Memory B cell (primary cell): ENCODE data around the gene SAMD8.
"Not testable (repeated sequence)": the region's sequence is repeated elsewhere in the genome, so short reads cannot be mapped to it uniquely, and the experiment has no call there.

Source experiments
- ATAC-seq: fragments of 150-1000 bp; cut with Tn5 transposase; 2 replicates; pipeline ENCODE4 v1.10.0; 2021; ENCODE audit warnings: low read depth, mild to moderate bottlenecking, moderate library complexity
- DNase-seq, 2 donors: peaks; one replicate each; pipeline ENCODE4 v3.0.0; 2022; ENCODE audit warnings: low spot score in 2 of 2
- H3K27ac Mint-ChIP-seq: one replicate; pipeline ENCODE4 v1.8.0; 2022; ENCODE audit warnings: mild to moderate bottlenecking, moderate library complexity, mixed read lengths
- H3K27me3 Mint-ChIP-seq: one replicate; pipeline ENCODE4 v1.8.0; 2022; ENCODE audit warnings: mixed read lengths
- H3K36me3 Mint-ChIP-seq: one replicate; pipeline ENCODE4 v1.8.0; 2022; ENCODE audit warnings: mild to moderate bottlenecking, mixed read lengths
- H3K4me1 Mint-ChIP-seq: one replicate; pipeline ENCODE4 v1.8.0; 2022; ENCODE audit warnings: mixed read lengths
- H3K4me3 Mint-ChIP-seq: one replicate; pipeline ENCODE4 v1.8.0; 2022; ENCODE audit warnings: mild to moderate bottlenecking, moderate library complexity, mixed read lengths
- H3K9me3 Mint-ChIP-seq: one replicate; pipeline ENCODE4 v1.8.0; 2022; ENCODE audit warnings: mixed read lengths

The SAMD8 gene

GRCh38 chr10:75166623-75166972, 55.1 kb downstream of the SAMD8 start:
- Mint-ChIP-seq H3K4me1 (peaks cover 11% of the 10 kb centered on the region), H3K36me3 (peaks cover 10% of the 10 kb centered on the region), H3K27me3 (no peaks in the 10 kb centered on the region), H3K4me3 (no peak overlapping the region), H3K27ac (peak overlapping the region; percentile 68), H3K9me3 (no peaks in the 10 kb centered on the region)
- ATAC-seq: no peak
- no peak for DNase-seq

GRCh38 chr10:75168275-75168674, 56.8 kb downstream of the SAMD8 start:
- H3K27ac Mint-ChIP-seq: no peak overlapping the region
- peaks cover 10% of the 10 kb centered on the region for H3K4me1 Mint-ChIP-seq
- no peaks in the 10 kb centered on the region for H3K9me3 Mint-ChIP-seq
- DNase-seq (no peak), ATAC-seq (no peak)
- no peaks in the 10 kb centered on the region for H3K27me3 Mint-ChIP-seq
- no peak overlapping the region for H3K4me3 Mint-ChIP-seq
- H3K36me3 Mint-ChIP-seq: peaks cover 9% of the 10 kb centered on the region

GRCh38 chr10:75170215-75170614, 58.8 kb downstream of the SAMD8 start:
- H3K27me3 Mint-ChIP-seq: no peaks in the 10 kb centered on the region
- no peaks in the 10 kb centered on the region for H3K9me3 Mint-ChIP-seq
- peaks cover 8% of the 10 kb centered on the region for H3K4me1 Mint-ChIP-seq
- ATAC-seq (no peak), DNase-seq (no peak)
- no peak overlapping the region for H3K4me3 Mint-ChIP-seq
- no peak overlapping the region for H3K27ac Mint-ChIP-seq
- H3K36me3 Mint-ChIP-seq: peaks cover 7% of the 10 kb centered on the region

- no peak overlapping the region for H3K4me3 Mint-ChIP-seq
- no peak for ATAC-seq
- no peaks in the 10 kb centered on the region for H3K27me3 Mint-ChIP-seq
- no peak for DNase-seq
- peaks cover 11% of the 10 kb centered on the region for H3K36me3 Mint-ChIP-seq
- H3K27ac Mint-ChIP-seq: no peak overlapping the region
- H3K4me1 Mint-ChIP-seq: no peaks in the 10 kb centered on the region
- no peaks in the 10 kb centered on the region for H3K9me3 Mint-ChIP-seq
Observed at GRCh38 chr10:75175046-75175445, 63.6 kb downstream of the SAMD8 start.

GRCh38 chr10:75176046-75176445, 64.6 kb downstream of the SAMD8 start:
- ATAC-seq (no peak), DNase-seq (no peak)
- no peaks in the 10 kb centered on the region for H3K9me3 Mint-ChIP-seq
- H3K4me1 Mint-ChIP-seq: no peaks in the 10 kb centered on the region
- no peak overlapping the region for H3K4me3 Mint-ChIP-seq
- no peaks in the 10 kb centered on the region for H3K27me3 Mint-ChIP-seq
- peaks cover 9% of the 10 kb centered on the region for H3K36me3 Mint-ChIP-seq
- no peak overlapping the region for H3K27ac Mint-ChIP-seq

- Mint-ChIP-seq H3K9me3 (no peaks in the 10 kb centered on the region), H3K27ac (no peak overlapping the region), H3K27me3 (no peaks in the 10 kb centered on the region), H3K4me1 (no peaks in the 10 kb centered on the region), H3K4me3 (no peak overlapping the region), H3K36me3 (peaks cover 9% of the 10 kb centered on the region)
- DNase-seq: no peak
- ATAC-seq: no peak
Observed at GRCh38 chr10:75176736-75177135, 65.3 kb downstream of the SAMD8 start.

GRCh38 chr10:75179657-75180177, 68.3 kb downstream of the SAMD8 start:
- no peak overlapping the region for H3K27ac Mint-ChIP-seq
- H3K4me1 Mint-ChIP-seq: no peaks in the 10 kb centered on the region
- no peaks in the 10 kb centered on the region for H3K27me3 Mint-ChIP-seq
- DNase-seq (no peak), ATAC-seq (no peak)
- H3K9me3 Mint-ChIP-seq: no peaks in the 10 kb centered on the region
- H3K4me3 Mint-ChIP-seq: no peak overlapping the region
- peaks cover 10% of the 10 kb centered on the region for H3K36me3 Mint-ChIP-seq

- Mint-ChIP-seq H3K4me1 (no peaks in the 10 kb centered on the region), H3K4me3 (no peak overlapping the region), H3K9me3 (no peaks in the 10 kb centered on the region), H3K27me3 (no peaks in the 10 kb centered on the region), H3K27ac (no peak overlapping the region), H3K36me3 (peaks cover 8% of the 10 kb centered on the region)
- DNase-seq (no peak), ATAC-seq (no peak)
Observed at GRCh38 chr10:75180592-75180991, 69.1 kb downstream of the SAMD8 start.

GRCh38 chr10:75181073-75181472, 69.6 kb downstream of the SAMD8 start:
- H3K27me3 Mint-ChIP-seq: no peaks in the 10 kb centered on the region
- no peak overlapping the region for H3K27ac Mint-ChIP-seq
- no peak for DNase-seq
- H3K4me1 Mint-ChIP-seq: no peaks in the 10 kb centered on the region
- H3K36me3 Mint-ChIP-seq: peaks cover 8% of the 10 kb centered on the region
- H3K4me3 Mint-ChIP-seq: no peak overlapping the region
- no peaks in the 10 kb centered on the region for H3K9me3 Mint-ChIP-seq
- no peak for ATAC-seq

- ATAC-seq (no peak), DNase-seq (no peak)
- no peaks in the 10 kb centered on the region for H3K9me3 Mint-ChIP-seq
- no peak overlapping the region for H3K27ac Mint-ChIP-seq
- H3K27me3 Mint-ChIP-seq: no peaks in the 10 kb centered on the region
- H3K36me3 Mint-ChIP-seq: peaks cover 1% of the 10 kb centered on the region
- H3K4me3 Mint-ChIP-seq: no peak overlapping the region
- peaks cover 2% of the 10 kb centered on the region for H3K4me1 Mint-ChIP-seq
Observed at GRCh38 chr10:75186310-75186709, 74.9 kb downstream of the SAMD8 start.

GRCh38 chr10:75187961-75188426, 76.5 kb downstream of the SAMD8 start:
- no peaks in the 10 kb centered on the region for H3K9me3 Mint-ChIP-seq
- H3K36me3 Mint-ChIP-seq: peaks cover 4% of the 10 kb centered on the region
- no peak overlapping the region for H3K4me3 Mint-ChIP-seq
- peaks cover 2% of the 10 kb centered on the region for H3K4me1 Mint-ChIP-seq
- H3K27me3 Mint-ChIP-seq: no peaks in the 10 kb centered on the region
- no peak overlapping the region for H3K27ac Mint-ChIP-seq
- peak; percentile 52 to 55 for DNase-seq
- ATAC-seq: peak; percentile 97

GRCh38 chr10:75188522-75188921, 77.1 kb downstream of the SAMD8 start:
- not testable (repeated sequence) for H3K27ac Mint-ChIP-seq, H3K4me1 Mint-ChIP-seq, H3K27me3 Mint-ChIP-seq, H3K4me3 Mint-ChIP-seq, H3K36me3 Mint-ChIP-seq, ATAC-seq, H3K9me3 Mint-ChIP-seq, DNase-seq

- DNase-seq (no peak), ATAC-seq (no peak)
- Mint-ChIP-seq H3K4me3 (no peak overlapping the region), H3K4me1 (peaks cover 2% of the 10 kb centered on the region), H3K36me3 (peaks cover 7% of the 10 kb centered on the region), H3K9me3 (no peaks in the 10 kb centered on the region), H3K27me3 (no peaks in the 10 kb centered on the region), H3K27ac (no peak overlapping the region)
Observed at GRCh38 chr10:75189266-75190096, 78.0 kb downstream of the SAMD8 start.

GRCh38 chr10:75191821-75192568, 80.5 kb downstream of the SAMD8 start:
- no peak for DNase-seq
- H3K9me3 Mint-ChIP-seq: no peaks in the 10 kb centered on the region

More at GRCh38 chr10:75191821-75192568, 80.5 kb downstream of the SAMD8 start:
- peaks cover 2% of the 10 kb centered on the region for H3K4me1 Mint-ChIP-seq
- H3K27me3 Mint-ChIP-seq: no peaks in the 10 kb centered on the region
- H3K27ac Mint-ChIP-seq: no peak overlapping the region
- H3K36me3 Mint-ChIP-seq: peaks cover 12% of the 10 kb centered on the region
- ATAC-seq: no peak
- H3K4me3 Mint-ChIP-seq: no peak overlapping the region
